Left renal pelvis (tissue), 4 donors: ENCODE results near the gene HASPIN. TPM values are rescaled to one million over a fixed set of nuclear protein-coding genes. Genes with fewer than 3 reads are reported as not detected.

Experiments used
- DNase-seq, 4 donors: peaks; one replicate each; pipeline ENCODE4 v3.0.0-alpha.2; 2013; ENCODE audit warnings: low read depth in 4 of 4, low spot score in 3 of 4
- polyA plus RNA-seq, 4 donors: library from polyadenylated mRNA; unstranded; fragments of 120-200 nt; gene quantifications; one replicate each; pipeline ENCODE4 v1.2.1, GENCODE V29; 2013; ENCODE audit not compliant: insufficient read length in 4 of 4

The HASPIN gene
- 1 to 10 TPM; 2.6 to 3.4 (median 3.3) TPM for polyA plus RNA-seq

GRCh38 chr17:3723556-3724377 lies at the start of gene HASPIN:
TSS of gene HASPIN (plus strand) at chr17:3723903. CDS start at chr17:3723936, 33 bp downstream.
- peak; percentile 76 to 87 (median 85) for DNase-seq

GRCh38 chr17:3675886-3676285 lies 47.8 kb upstream of the HASPIN start:
- DNase-seq = no peak

GRCh38 chr17:3678095-3678820 lies 45.4 kb upstream of the HASPIN start:
- DNase-seq = no peak

GRCh38 chr17:3678821-3679530 lies 44.7 kb upstream of the HASPIN start:
- no peak for DNase-seq

GRCh38 chr17:3679531-3680126 lies 44.1 kb upstream of the HASPIN start:
- no peak for DNase-seq

- DNase-seq = no peak
Observed at GRCh38 chr17:3681057-3681456, 42.6 kb upstream of the HASPIN start.

- DNase-seq = no peak
Observed at GRCh38 chr17:3681565-3681964, 42.1 kb upstream of the HASPIN start.

GRCh38 chr17:3682033-3682432 lies 41.7 kb upstream of the HASPIN start:
- no peak for DNase-seq

GRCh38 chr17:3683054-3683511 lies 40.6 kb upstream of the HASPIN start:
- DNase-seq = no peak

- no peak for DNase-seq
Observed at GRCh38 chr17:3685174-3685573, 38.5 kb upstream of the HASPIN start.

GRCh38 chr17:3688027-3688553 lies 35.6 kb upstream of the HASPIN start:
- no peak for DNase-seq

GRCh38 chr17:3688852-3689261 lies 34.8 kb upstream of the HASPIN start:
- no peak for DNase-seq

GRCh38 chr17:3689262-3690093 lies 34.2 kb upstream of the HASPIN start:
- no peak for DNase-seq

GRCh38 chr17:3690094-3690715 lies 33.5 kb upstream of the HASPIN start:
- no peak for DNase-seq

GRCh38 chr17:3691617-3692067 lies 32.1 kb upstream of the HASPIN start:
- no peak for DNase-seq

- DNase-seq = no peak
Observed at GRCh38 chr17:3692346-3692745, 31.4 kb upstream of the HASPIN start.

GRCh38 chr17:3693141-3693540 lies 30.6 kb upstream of the HASPIN start:
- no peak for DNase-seq

GRCh38 chr17:3693829-3694231 lies 29.9 kb upstream of the HASPIN start:
- no peak for DNase-seq

- DNase-seq = no peak
Observed at GRCh38 chr17:3695129-3695722, 28.5 kb upstream of the HASPIN start.
